Stimulated activated CD4-positive, alpha-beta T cell treated with anti-CD3 and anti-CD28 coated beads, Interleukin-4, amount 100 ng/mL, for 48 hours (primary cell): ENCODE results near the gene TSEN34.
A peak's percentile ranks its signal among the peaks of the same experiment; 100 is the strongest.
"Not testable (repeated sequence)": the region's sequence is repeated elsewhere in the genome, so short reads cannot be mapped to it uniquely, and the experiment has no call there.

Experiments
- DNase-seq, 2 donors: peaks; one replicate each; pipeline ENCODE4 v3.0.0-alpha.2; 2020; ENCODE audit warnings: low read depth in 2 of 2

Gene TSEN34

GRCh38 chr19:54231077-54231931 is 40.2 kb downstream of the TSEN34 start:
- DNase-seq = peak; percentile 87 to 88

GRCh38 chr19:54233941-54234340 is 42.8 kb downstream of the TSEN34 start:
- DNase-seq = no peak

GRCh38 chr19:54239491-54240371 is 48.6 kb downstream of the TSEN34 start:
- DNase-seq = not testable (repeated sequence)

- not testable (repeated sequence) for DNase-seq
Observed at GRCh38 chr19:54240372-54241336, 49.5 kb downstream of the TSEN34 start.

GRCh38 chr19:54242234-54242633 is 51.1 kb downstream of the TSEN34 start:
- not testable (repeated sequence) for DNase-seq

- DNase-seq = not testable (repeated sequence)
Observed at GRCh38 chr19:54242646-54243045, 51.5 kb downstream of the TSEN34 start, which contains the start of gene LILRA6. Gene LILRA6 (minus strand): TSS chr19:54242790.

- not testable (repeated sequence) for DNase-seq
Observed at GRCh38 chr19:54243809-54244208, 52.7 kb downstream of the TSEN34 start.
